Central memory CD8-positive, alpha-beta T cell (primary cell): Measurements from ENCODE around the gene TRIM45.
"Not testable (repeated sequence)": the region's sequence is repeated elsewhere in the genome, so short reads cannot be mapped to it uniquely, and the experiment has no call there.

Experiments used
- ATAC-seq: fragments of 150-1000 bp; cut with Tn5 transposase; replicated peaks from 2 replicates; pipeline ENCODE4 v1.10.0; 2022; ENCODE audit warnings: mild to moderate bottlenecking, moderate FRiP score, moderate number of reproducible peaks; ENCODE audit not compliant: poor library complexity, severe bottlenecking; ENCODE audit errors: extremely low read depth
- DNase-seq, 2 donors: peaks; one replicate each; pipeline ENCODE4 v3.0.0; 2021; ENCODE audit warnings: low spot score in 2 of 2
- H3K27ac Mint-ChIP-seq: one replicate; pipeline ENCODE4 v1.8.0; 2022; ENCODE audit warnings: low read depth, mild to moderate bottlenecking, moderate library complexity, mixed read lengths
- H3K27me3 Mint-ChIP-seq: one replicate; pipeline ENCODE4 v1.8.0; 2022; ENCODE audit warnings: mixed read lengths
- H3K36me3 Mint-ChIP-seq: one replicate; pipeline ENCODE4 v1.8.0; 2022; ENCODE audit warnings: mild to moderate bottlenecking, moderate library complexity, mixed read lengths; ENCODE audit not compliant: insufficient read depth
- H3K4me1 Mint-ChIP-seq: one replicate; pipeline ENCODE4 v1.8.0; 2022; ENCODE audit warnings: mixed read lengths
- H3K4me3 Mint-ChIP-seq: one replicate; pipeline ENCODE4 v1.8.0; 2022; ENCODE audit warnings: mild to moderate bottlenecking, moderate library complexity, mixed read lengths
- H3K9me3 Mint-ChIP-seq: one replicate; pipeline ENCODE4 v1.8.0; 2022; ENCODE audit warnings: mixed read lengths

The TRIM45 gene

DNA sequence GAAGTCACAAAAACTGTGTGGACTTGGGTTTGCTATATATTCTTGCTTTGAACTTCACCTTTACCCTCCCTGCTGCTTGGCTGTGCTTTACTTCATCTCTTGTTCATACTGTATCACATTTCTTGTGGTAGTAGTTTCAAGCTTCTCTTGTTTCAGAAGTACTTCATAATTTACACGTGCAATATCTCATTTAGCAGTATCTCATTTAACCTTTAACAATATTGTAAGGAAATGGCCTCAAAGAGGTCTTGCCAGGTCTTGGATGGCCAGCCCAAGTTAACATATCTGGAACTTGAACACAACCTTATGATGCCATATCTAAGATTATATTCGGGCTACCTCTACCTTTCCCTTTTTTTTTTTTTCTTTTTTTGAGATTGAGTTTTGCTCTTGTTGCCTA is 1.7 kb upstream of the TRIM45 start:
- Mint-ChIP-seq H3K27me3 (no peaks in the 10 kb centered on the region), H3K4me1 (peaks cover 5% of the 10 kb centered on the region), H3K9me3 (no peaks in the 10 kb centered on the region), H3K36me3 (no peaks in the 10 kb centered on the region), H3K4me3 (peak overlapping the region; percentile 78), H3K27ac (no peak overlapping the region)
- DNase-seq (no peak), ATAC-seq (no peak)

GRCh38 chr1:117122330-117123025 is 929 bp upstream of the TRIM45 start:
- no peak for DNase-seq
- no peak overlapping the region for H3K27ac Mint-ChIP-seq
- H3K4me3 Mint-ChIP-seq = peak overlapping the region; percentile 78
- H3K9me3 Mint-ChIP-seq = no peaks in the 10 kb centered on the region
- peaks cover 5% of the 10 kb centered on the region for H3K4me1 Mint-ChIP-seq
- H3K27me3 Mint-ChIP-seq = no peaks in the 10 kb centered on the region
- ATAC-seq = no peak
- no peaks in the 10 kb centered on the region for H3K36me3 Mint-ChIP-seq

- DNase-seq (no peak), ATAC-seq (no peak)
- peak overlapping the region; percentile 78 for H3K4me3 Mint-ChIP-seq
- no peaks in the 10 kb centered on the region for H3K9me3 Mint-ChIP-seq
- H3K36me3 Mint-ChIP-seq = no peaks in the 10 kb centered on the region
- no peaks in the 10 kb centered on the region for H3K27me3 Mint-ChIP-seq
- H3K27ac Mint-ChIP-seq = no peak overlapping the region
- peaks cover 5% of the 10 kb centered on the region for H3K4me1 Mint-ChIP-seq
These were observed 568 bp downstream of the TRIM45 start for GRCh38 chr1:117120774-117121588.

DNA sequence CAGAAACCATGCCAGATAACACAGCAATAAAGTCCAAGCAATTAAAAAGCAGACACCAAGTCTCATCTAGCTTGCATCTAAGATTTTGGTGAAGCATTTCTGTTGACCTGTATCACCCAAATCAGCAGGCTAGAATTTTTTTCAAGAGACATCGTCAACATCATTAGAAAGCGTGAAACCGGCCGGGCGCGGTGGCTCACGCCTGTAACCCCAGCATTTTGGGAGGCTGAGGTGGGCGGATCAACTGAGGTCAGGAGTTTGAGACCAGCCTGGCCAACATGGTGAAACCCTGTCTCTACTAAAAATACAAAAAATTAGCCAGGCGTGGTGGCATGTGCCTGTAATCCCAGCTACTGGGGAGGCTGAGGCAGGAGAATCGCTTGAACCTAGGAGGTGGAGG is 2.4 kb downstream of the TRIM45 start:
- not testable (repeated sequence) for H3K4me3 Mint-ChIP-seq, H3K27me3 Mint-ChIP-seq, H3K9me3 Mint-ChIP-seq, H3K36me3 Mint-ChIP-seq, H3K27ac Mint-ChIP-seq, ATAC-seq, DNase-seq, H3K4me1 Mint-ChIP-seq

GRCh38 chr1:117118137-117118536 is 3.4 kb downstream of the TRIM45 start:
- H3K9me3 Mint-ChIP-seq = no peaks in the 10 kb centered on the region
- no peak for ATAC-seq
- H3K4me3 Mint-ChIP-seq = no peak overlapping the region
- no peak overlapping the region for H3K27ac Mint-ChIP-seq
- no peaks in the 10 kb centered on the region for H3K36me3 Mint-ChIP-seq
- DNase-seq = no peak
- H3K4me1 Mint-ChIP-seq = peaks cover 5% of the 10 kb centered on the region
- H3K27me3 Mint-ChIP-seq = no peaks in the 10 kb centered on the region

GRCh38 chr1:117117697-117118096 is 3.9 kb downstream of the TRIM45 start:
- no peaks in the 10 kb centered on the region for H3K27me3 Mint-ChIP-seq
- no peak for DNase-seq
- no peak for ATAC-seq
- peaks cover 3% of the 10 kb centered on the region for H3K4me1 Mint-ChIP-seq
- no peak overlapping the region for H3K4me3 Mint-ChIP-seq
- no peak overlapping the region for H3K27ac Mint-ChIP-seq
- no peaks in the 10 kb centered on the region for H3K36me3 Mint-ChIP-seq
- H3K9me3 Mint-ChIP-seq = no peaks in the 10 kb centered on the region

GRCh38 chr1:117116784-117117130 is 4.8 kb downstream of the TRIM45 start:
- ATAC-seq (no peak), DNase-seq (no peak)
- Mint-ChIP-seq H3K9me3 (no peaks in the 10 kb centered on the region), H3K27me3 (no peaks in the 10 kb centered on the region), H3K27ac (no peak overlapping the region), H3K36me3 (no peaks in the 10 kb centered on the region), H3K4me3 (no peak overlapping the region), H3K4me1 (no peaks in the 10 kb centered on the region)

GRCh38 chr1:117116090-117116783 is 5.3 kb downstream of the TRIM45 start:
- H3K9me3 Mint-ChIP-seq = no peaks in the 10 kb centered on the region
- H3K36me3 Mint-ChIP-seq = no peaks in the 10 kb centered on the region
- no peak for DNase-seq
- no peak overlapping the region for H3K4me3 Mint-ChIP-seq
- H3K27ac Mint-ChIP-seq = no peak overlapping the region
- no peak for ATAC-seq
- no peaks in the 10 kb centered on the region for H3K4me1 Mint-ChIP-seq
- H3K27me3 Mint-ChIP-seq = no peaks in the 10 kb centered on the region

GRCh38 chr1:117114877-117115276 is 6.7 kb downstream of the TRIM45 start:
- Mint-ChIP-seq H3K4me3 (no peak overlapping the region), H3K27me3 (no peaks in the 10 kb centered on the region), H3K9me3 (no peaks in the 10 kb centered on the region), H3K36me3 (no peaks in the 10 kb centered on the region), H3K4me1 (no peaks in the 10 kb centered on the region), H3K27ac (no peak overlapping the region)
- no peak for DNase-seq
- peak; percentile 24 for ATAC-seq

DNA sequence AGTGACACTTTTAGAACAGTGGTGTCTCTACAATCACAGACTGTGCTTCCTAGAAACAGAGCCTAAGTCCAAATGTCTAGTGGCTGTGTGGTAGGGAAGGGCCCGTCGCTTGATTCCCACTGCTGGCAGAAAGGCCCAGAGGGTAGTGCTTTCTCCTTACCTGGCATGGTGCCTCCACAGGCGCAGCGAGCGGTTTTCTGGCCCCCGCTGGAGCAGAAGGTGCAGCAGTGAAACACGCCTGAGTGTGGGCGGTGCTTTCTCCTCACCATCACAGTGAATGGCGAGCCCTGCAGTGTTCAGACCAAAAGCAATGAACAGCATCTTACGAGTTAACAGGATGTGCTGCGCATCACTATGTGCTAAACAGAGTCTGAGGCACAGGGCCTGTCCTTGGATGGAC is 8.3 kb downstream of the TRIM45 start:
- Mint-ChIP-seq H3K4me3 (no peak overlapping the region), H3K27me3 (no peaks in the 10 kb centered on the region), H3K27ac (no peak overlapping the region), H3K4me1 (no peaks in the 10 kb centered on the region), H3K36me3 (no peaks in the 10 kb centered on the region), H3K9me3 (no peaks in the 10 kb centered on the region)
- no peak for ATAC-seq
- no peak for DNase-seq

- Mint-ChIP-seq H3K36me3 (no peaks in the 10 kb centered on the region), H3K27ac (no peak overlapping the region), H3K4me1 (no peaks in the 10 kb centered on the region), H3K4me3 (no peak overlapping the region), H3K27me3 (no peaks in the 10 kb centered on the region), H3K9me3 (no peaks in the 10 kb centered on the region)
- ATAC-seq (no peak), DNase-seq (no peak)
These were observed 9.4 kb downstream of the TRIM45 start for GRCh38 chr1:117112047-117112717.

DNA sequence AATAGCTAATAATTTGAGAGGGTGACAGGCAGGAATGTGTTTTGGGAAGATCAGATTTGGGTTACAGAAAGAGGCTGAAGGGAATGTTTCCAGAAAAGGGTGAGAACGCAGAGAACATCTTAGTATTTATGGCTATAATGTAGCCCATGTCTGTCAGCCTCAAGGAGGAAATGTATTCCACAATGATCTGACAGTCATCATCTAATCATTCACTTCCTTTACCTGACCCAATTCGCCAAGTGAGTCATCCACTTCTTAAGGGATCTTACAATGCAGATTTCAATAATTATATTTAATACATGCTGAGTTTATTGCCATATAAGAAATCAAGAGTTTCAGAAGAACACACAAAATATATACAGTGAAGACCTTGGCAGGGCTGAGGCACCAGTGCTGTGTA is 10.8 kb downstream of the TRIM45 start:
- ATAC-seq (no peak), DNase-seq (no peak)
- Mint-ChIP-seq H3K27me3 (no peaks in the 10 kb centered on the region), H3K27ac (no peak overlapping the region), H3K4me1 (no peaks in the 10 kb centered on the region), H3K4me3 (no peak overlapping the region), H3K36me3 (peaks cover under 1% of the 10 kb centered on the region), H3K9me3 (no peaks in the 10 kb centered on the region)
